GM23338 (cell line): Measurements from ENCODE around the gene PCDHGA1.

Source experiments
- CREB1 ChIP-seq: fragments of 250-450 bp; sonication (Bioruptor Pico); IDR thresholded peaks from 2 replicates; pipeline ENCODE4 v1.5.0; 2020; ENCODE audit warnings: low read depth, mild to moderate bottlenecking, moderate library complexity
- ETS1 ChIP-seq: IDR thresholded peaks from 2 replicates; pipeline ENCODE4 v1.6.1; 2016; ENCODE audit warnings: antibody characterized with exemption
- EZH2 ChIP-seq: fragments of 200-600 bp; sonication (generic); IDR thresholded peaks from one replicate; pipeline ENCODE4 v1.8.0; 2017; ENCODE audit warnings: antibody characterized with exemption, mild to moderate bottlenecking, low read depth; ENCODE audit not compliant: unreplicated experiment
- EZH2phosphoT487 ChIP-seq: fragments of 200-600 bp; sonication (generic); IDR thresholded peaks from one replicate; pipeline ENCODE4 v1.8.1; 2018; ENCODE audit warnings: antibody characterized with exemption; ENCODE audit not compliant: unreplicated experiment
- JUNB ChIP-seq: IDR thresholded peaks from one replicate; pipeline ENCODE4 v1.6.1; 2016; ENCODE audit warnings: antibody characterized with exemption; ENCODE audit not compliant: unreplicated experiment
- NANOG ChIP-seq: IDR thresholded peaks from 2 replicates; pipeline ENCODE4 v1.6.1; 2016; ENCODE audit warnings: antibody characterized with exemption, borderline replicate concordance
- POLR2AphosphoS5 ChIP-seq: IDR thresholded peaks from 2 replicates; pipeline ENCODE4 v1.6.1; 2016; ENCODE audit warnings: antibody characterized with exemption, low read depth
- REST ChIP-seq: IDR thresholded peaks from one replicate; pipeline ENCODE4 v1.6.1; 2018; ENCODE audit warnings: antibody characterized with exemption; ENCODE audit not compliant: unreplicated experiment
- STAT1 ChIP-seq: IDR thresholded peaks from one replicate; pipeline ENCODE4 v1.6.1; 2016; ENCODE audit warnings: antibody characterized with exemption; ENCODE audit not compliant: unreplicated experiment
- ZNF114 ChIP-seq: fragments of 250-450 bp; sonication (Bioruptor Pico); IDR thresholded peaks from 2 replicates; pipeline ENCODE4 v1.5.0; 2020; ENCODE audit warnings: mild to moderate bottlenecking, moderate library complexity
- ZNF331 ChIP-seq: fragments of 250-450 bp; sonication (Bioruptor Pico); IDR thresholded peaks from 2 replicates; pipeline ENCODE4 v1.5.0; 2020; ENCODE audit warnings: low read depth, mild to moderate bottlenecking, moderate library complexity
- ZNF462 ChIP-seq: fragments of 250-450 bp; sonication (Bioruptor Pico); IDR thresholded peaks from 2 replicates; pipeline ENCODE4 v1.5.0; 2020; ENCODE audit warnings: mild to moderate bottlenecking, moderate library complexity
- TF ChIP-seq, protein P1 (sequence below), 2 experiments: fragments of 200-600 bp in 1 of 2; sonication (generic) in 1 of 2; conservative IDR thresholded peaks; 2 replicates each; pipeline versions ENCODE4 v1.5.1 to v1.6.1; 2016 to 2017; ENCODE audit warnings: antibody characterized with exemption in 2 of 2, low read depth in 2 of 2, mild to moderate bottlenecking in 2 of 2, moderate library complexity in 1 of 2

DNA sequence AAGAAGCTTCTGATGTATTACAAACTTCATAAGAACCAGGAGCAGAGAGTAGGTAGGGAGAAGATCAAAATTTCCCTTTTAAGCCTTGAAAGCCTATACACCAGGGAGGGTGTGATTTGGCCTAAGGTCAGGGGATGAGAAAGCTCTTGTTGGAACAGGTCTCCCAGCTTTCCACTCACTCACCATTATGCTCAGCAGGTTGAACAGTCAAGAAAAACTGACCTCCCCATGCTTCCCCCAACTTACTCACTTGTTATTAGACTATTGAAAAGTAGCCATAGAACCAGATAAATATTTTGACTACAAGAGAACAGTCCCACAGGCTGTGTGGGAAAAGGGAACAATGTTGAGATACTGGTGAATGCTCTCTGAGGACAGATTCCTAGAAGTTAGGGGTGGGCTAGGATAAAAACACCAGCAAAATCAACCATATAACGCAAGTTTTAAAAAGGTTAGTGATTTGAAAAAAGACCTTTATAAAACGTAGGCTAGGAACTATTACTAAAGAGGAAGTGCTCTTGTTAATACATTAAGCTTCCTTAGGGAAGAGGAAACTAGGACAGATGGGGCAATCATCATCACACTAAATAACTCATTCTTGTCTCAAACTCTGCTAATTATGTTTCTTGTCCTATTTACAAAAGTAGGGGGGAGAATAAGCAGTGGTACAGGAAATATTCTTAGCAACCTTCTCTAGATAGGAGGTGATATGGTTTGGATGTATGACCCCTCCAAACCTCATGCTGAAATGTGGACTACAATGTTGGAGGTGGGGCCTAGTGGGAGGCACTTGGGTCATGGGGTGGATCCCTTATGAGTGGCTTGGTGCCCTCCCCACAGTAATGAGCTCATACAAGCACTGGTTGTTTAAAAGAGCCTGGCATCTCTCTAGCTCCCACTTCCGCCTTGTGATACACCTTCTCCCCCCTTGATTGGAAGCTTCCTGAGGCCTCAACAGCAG, 189.6 kb downstream of the PCDHGA1 start:
- TF ChIP-seq, protein P1, sequence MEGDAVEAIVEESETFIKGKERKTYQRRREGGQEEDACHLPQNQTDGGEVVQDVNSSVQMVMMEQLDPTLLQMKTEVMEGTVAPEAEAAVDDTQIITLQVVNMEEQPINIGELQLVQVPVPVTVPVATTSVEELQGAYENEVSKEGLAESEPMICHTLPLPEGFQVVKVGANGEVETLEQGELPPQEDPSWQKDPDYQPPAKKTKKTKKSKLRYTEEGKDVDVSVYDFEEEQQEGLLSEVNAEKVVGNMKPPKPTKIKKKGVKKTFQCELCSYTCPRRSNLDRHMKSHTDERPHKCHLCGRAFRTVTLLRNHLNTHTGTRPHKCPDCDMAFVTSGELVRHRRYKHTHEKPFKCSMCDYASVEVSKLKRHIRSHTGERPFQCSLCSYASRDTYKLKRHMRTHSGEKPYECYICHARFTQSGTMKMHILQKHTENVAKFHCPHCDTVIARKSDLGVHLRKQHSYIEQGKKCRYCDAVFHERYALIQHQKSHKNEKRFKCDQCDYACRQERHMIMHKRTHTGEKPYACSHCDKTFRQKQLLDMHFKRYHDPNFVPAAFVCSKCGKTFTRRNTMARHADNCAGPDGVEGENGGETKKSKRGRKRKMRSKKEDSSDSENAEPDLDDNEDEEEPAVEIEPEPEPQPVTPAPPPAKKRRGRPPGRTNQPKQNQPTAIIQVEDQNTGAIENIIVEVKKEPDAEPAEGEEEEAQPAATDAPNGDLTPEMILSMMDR (conservative IDR thresholded peaks at IDR 0.05; ENCODE audit: low read depth in 2 of 2): no peak
- TF ChIP-seq POLR2AphosphoS5 (no peak), NANOG (no peak), EZH2phosphoT487 (no peak), JUNB (no peak), EZH2 (no peak), CREB1 (CRISPR knock-in tag) (no peak), REST (no peak), ETS1 (no peak), ZNF462 (no peak), STAT1 (no peak), ZNF331 (CRISPR knock-in tag) (no peak), ZNF114 (CRISPR knock-in tag) (no peak)
